UCSD-AML1 (cell line): ENCODE results near the gene SRGAP2.
"Not testable (repeated sequence)": the region's sequence is repeated elsewhere in the genome, so short reads cannot be mapped to it uniquely, and the experiment has no call there.

Experiments used
- DNase-seq: peaks from one replicate; lab custom pipeline; 2025; ENCODE audit not compliant: unreplicated experiment; lab: John Stamatoyannopoulos, UW

The SRGAP2 gene

GRCh38 chr1:206246129-206246886 is 43.0 kb downstream of the SRGAP2 start:
- not testable (repeated sequence) for DNase-seq

DNA sequence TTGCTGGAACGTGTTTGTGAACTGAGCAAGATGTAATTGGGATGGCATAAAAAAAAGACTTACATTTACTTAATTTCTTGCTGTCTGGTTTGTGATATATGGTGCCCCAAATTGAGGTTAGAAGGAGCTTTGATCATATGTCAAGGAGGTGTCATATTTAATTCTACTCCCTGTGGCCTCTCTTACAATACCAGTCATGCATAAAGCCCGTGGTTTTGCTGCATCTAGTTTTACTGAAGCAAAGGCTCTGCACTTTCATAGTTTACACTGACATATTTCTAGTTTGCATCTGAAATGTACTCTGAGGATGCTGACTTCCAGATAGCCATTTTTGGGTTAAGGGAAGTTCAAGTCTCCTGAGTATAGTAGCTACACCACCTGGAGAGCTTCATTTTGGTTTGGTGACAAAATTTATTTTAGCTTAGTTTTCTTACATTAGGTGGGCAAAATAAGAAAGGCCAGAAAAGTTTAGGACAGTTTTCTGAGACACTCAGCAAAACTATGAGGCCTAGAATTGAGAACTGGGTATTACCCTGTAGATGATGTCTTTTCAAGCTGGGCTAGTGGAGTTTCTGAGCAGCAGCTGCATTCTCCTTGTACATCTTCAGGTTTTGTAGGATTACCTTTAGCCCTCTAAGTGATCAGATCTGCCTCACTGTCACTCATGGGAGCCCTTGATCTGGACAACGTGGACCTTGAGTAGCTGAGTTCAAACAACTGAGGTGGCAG is 47.8 kb downstream of the SRGAP2 start:
- not testable (repeated sequence) for DNase-seq

GRCh38 chr1:206252680-206253335 is 49.5 kb downstream of the SRGAP2 start:
- DNase-seq, result not testable (repeated sequence)
